Astrocyte of the spinal cord (primary cell): ENCODE measurements around the gene DEFB124.
"Not testable (repeated sequence)": the region's sequence is repeated elsewhere in the genome, so short reads cannot be mapped to it uniquely, and the experiment has no call there.

Source experiments
- DNase-seq: peaks from one replicate; pipeline ENCODE4 v3.0.0; 2011; ENCODE audit warnings: low read depth, low spot score
- H3K4me3 ChIP-seq: 2 replicates; pipeline ENCODE4 v1.5.1; 2011; ENCODE audit warnings: low read depth, mild to moderate bottlenecking, low read length, moderate library complexity
- in situ Hi-C: cut with HindIII; loops from 2 replicates; pipeline ENCODE4 v1.10.0; 2017; ENCODE audit warnings: low sequenced_read_pairs
- TF ChIP-seq, protein P1 (sequence below): IDR thresholded peaks from 2 replicates; pipeline ENCODE4 v1.5.1; 2012; ENCODE audit warnings: low read depth, mild to moderate bottlenecking, low read length, inconsistent platforms

The DEFB124 gene

DNA sequence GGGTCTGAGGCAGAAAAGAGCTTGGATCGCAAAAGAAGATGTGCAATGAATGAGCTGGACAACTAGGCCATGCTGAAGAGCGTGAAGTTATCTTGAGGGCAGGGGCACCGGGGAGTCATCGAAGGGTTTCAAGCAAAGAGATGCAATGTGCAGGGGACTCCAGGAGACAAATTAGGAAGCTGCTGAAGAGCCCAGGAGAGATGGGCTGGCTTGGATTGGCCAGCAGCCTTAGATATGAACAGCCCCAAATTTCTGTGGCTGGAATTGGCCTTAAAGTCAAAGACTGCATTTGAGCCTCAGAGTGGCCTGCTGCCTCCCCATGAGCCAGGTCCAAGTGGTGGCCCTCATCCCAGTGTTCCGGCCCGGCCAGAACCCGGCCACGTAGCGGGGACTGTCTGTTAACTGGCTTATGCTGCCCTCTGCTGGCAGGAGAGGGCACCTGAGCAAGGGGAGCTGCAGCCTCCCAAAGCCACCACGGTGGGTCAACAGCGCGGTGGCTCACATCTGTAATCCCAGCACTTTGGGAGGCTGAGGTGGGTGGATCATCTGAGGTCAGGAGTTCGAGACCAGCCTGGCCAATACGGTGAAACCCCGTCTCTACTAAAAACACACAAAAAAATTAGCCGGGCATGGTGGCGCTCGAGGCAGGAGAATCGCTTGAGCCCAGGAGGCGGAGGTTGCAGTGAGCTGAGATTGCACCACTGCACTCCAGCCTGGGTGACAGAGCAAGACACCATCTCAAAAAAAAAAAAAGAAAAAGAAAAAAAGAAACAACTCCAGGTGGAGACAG lies 28.2 kb upstream of the DEFB124 start:
- TF ChIP-seq, protein P1, sequence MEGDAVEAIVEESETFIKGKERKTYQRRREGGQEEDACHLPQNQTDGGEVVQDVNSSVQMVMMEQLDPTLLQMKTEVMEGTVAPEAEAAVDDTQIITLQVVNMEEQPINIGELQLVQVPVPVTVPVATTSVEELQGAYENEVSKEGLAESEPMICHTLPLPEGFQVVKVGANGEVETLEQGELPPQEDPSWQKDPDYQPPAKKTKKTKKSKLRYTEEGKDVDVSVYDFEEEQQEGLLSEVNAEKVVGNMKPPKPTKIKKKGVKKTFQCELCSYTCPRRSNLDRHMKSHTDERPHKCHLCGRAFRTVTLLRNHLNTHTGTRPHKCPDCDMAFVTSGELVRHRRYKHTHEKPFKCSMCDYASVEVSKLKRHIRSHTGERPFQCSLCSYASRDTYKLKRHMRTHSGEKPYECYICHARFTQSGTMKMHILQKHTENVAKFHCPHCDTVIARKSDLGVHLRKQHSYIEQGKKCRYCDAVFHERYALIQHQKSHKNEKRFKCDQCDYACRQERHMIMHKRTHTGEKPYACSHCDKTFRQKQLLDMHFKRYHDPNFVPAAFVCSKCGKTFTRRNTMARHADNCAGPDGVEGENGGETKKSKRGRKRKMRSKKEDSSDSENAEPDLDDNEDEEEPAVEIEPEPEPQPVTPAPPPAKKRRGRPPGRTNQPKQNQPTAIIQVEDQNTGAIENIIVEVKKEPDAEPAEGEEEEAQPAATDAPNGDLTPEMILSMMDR, result peak; percentile 93
- DNase-seq, result peak; percentile 63
- in situ Hi-C loops, H3K4me3 ChIP-seq: not testable (repeated sequence)

DNA sequence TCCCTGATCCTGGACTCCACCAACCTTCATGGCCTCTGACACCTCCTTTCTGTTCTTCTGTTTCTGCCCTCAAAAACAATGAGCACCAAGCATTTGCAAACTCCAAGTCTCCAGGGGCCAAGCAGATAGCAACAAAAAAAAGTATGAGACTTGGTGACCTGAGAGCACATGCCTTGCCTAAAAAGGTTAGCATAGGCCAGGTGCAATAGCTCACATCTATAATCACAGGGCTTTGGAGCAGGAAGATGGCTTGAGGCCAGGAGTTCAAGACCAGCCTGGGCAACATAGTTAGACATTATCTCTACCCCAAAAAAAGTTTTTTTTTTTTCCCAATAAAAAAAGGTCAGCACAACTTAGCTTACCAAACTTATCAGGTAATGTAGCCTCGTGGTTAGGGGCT lies 25.6 kb upstream of the DEFB124 start:
- no peak for DNase-seq
- in situ Hi-C loops, result no loop called here
- no peak overlapping the region for H3K4me3 ChIP-seq
- TF ChIP-seq, protein P1, result no peak

DNA sequence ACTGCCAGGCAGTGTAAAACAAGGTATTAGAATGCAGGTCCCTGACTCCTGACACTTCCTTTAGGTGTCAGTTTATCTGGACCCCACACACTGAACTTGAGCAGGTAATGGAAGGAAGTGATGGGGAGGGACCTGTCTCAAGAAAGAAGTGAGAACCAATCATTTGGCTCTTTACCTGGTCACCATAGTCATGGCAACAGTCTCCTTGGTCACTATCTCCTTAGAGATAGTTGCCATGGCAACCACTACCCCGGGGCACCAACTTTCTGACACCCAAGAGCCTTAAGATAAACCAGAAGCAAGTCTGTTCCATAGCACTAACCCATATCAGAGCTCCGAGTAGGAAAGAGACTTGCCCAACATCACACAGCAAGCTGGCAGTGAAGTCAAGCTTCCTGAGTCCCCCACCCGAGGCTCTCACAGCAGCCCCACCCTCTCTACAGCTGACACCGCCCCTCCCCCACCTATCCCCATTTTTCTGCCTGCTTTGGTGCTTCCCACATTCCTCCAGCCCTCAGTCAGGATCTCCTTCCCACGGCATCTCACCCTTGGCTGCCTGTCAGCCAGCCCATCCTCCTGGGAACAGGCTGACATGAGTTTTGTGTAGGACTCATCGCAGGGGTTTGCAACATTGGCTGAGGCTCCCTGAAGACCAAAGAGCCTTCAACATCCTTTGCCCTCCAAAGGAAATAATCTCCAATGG lies 23.1 kb upstream of the DEFB124 start:
- TF ChIP-seq, protein P1, result no peak
- no peak for DNase-seq
- in situ Hi-C loops, result no loop called here
- no peak overlapping the region for H3K4me3 ChIP-seq

GRCh38 chr20:31496761-31497295 lies 21.9 kb upstream of the DEFB124 start:
- TF ChIP-seq, protein P1, result no peak
- in situ Hi-C loops, result no loop called here
- no peak for DNase-seq
- H3K4me3 ChIP-seq, result no peak overlapping the region

DNA sequence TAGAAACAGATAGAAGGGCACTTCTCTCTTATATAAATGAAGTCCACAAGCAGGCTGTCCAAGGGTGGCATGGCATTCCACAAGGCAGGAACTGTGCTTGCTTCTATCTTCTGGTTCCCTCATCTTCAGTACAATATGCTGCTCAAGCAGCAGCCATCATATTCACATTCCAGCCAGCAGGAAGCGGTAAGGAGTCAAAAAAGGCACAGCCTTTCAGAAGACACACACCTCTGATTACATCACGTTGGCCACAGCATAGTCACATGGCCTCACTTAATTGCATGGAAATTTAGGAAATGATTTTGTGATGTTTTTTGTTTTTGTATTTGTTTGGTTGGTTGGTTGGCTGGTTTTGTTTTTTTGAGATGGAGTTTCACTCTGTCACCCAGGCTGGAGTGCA lies 19.2 kb upstream of the DEFB124 start:
- no peak overlapping the region for H3K4me3 ChIP-seq
- TF ChIP-seq, protein P1, result peak; percentile 44
- in situ Hi-C loops, result no loop called here
- DNase-seq, result no peak

DNA sequence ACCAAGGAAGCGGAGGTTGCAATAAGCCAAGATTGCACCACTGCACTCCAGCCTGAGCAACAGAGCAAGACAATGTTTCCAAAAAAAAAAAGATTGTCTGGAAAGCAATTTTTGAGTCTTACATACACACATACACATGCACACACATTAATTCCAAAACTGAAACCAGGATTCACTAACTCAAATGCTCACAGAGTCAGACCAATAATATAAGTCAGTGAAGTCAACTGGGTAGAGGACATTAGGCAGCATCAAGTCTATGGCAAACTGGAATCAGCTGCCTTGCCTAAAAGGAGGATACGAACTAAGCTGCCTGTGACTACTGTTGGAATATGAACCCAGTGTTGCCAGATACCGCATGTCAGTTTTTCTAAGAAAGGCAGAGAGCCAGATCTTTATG lies 15.8 kb upstream of the DEFB124 start:
- TF ChIP-seq, protein P1, result no peak
- H3K4me3 ChIP-seq, result no peak overlapping the region
- no peak for DNase-seq
- in situ Hi-C loops, result no loop called here
